H9 (cell line): Measurements from ENCODE around the gene MYO1D. TPM values are rescaled to one million over a fixed set of nuclear protein-coding genes. Genes with fewer than 3 reads are reported as not detected.

ENCODE experiments used
- DNase-seq: peaks from one replicate; pipeline ENCODE4 v3.0.0-alpha.2; 2017
- H2AFZ ChIP-seq: one replicate; pipeline ENCODE4 v1.6.1; 2013; ENCODE audit warnings: mild to moderate bottlenecking, low read length, control low read depth, moderate library complexity
- H2AK5ac ChIP-seq: 2 replicates; pipeline ENCODE4 v1.6.1; 2013; ENCODE audit warnings: low read length, control low read depth, mixed read lengths; ENCODE audit not compliant: insufficient read length
- H2BK120ac ChIP-seq: one replicate; pipeline ENCODE4 v1.6.1; 2013; ENCODE audit warnings: low read depth, mild to moderate bottlenecking, low read length, control low read depth, inconsistent platforms; ENCODE audit not compliant: poor library complexity, severe bottlenecking
- H2BK12ac ChIP-seq: 2 replicates; pipeline ENCODE4 v1.6.1; 2013; ENCODE audit warnings: low read length, control low read depth, mixed read lengths, low read depth; ENCODE audit not compliant: insufficient read length
- H2BK15ac ChIP-seq: 2 replicates; pipeline ENCODE4 v1.6.1; 2013; ENCODE audit warnings: low read depth, low read length, control low read depth
- H2BK20ac ChIP-seq: one replicate; pipeline ENCODE4 v1.6.1; 2013; ENCODE audit warnings: low read depth, mild to moderate bottlenecking, low read length, control low read depth, inconsistent platforms; ENCODE audit not compliant: poor library complexity, severe bottlenecking
- H2BK5ac ChIP-seq: 2 replicates; pipeline ENCODE4 v1.6.1; 2013; ENCODE audit warnings: low read length, control low read depth, mixed read lengths; ENCODE audit not compliant: insufficient read length
- H3K14ac ChIP-seq: 2 replicates; pipeline ENCODE4 v1.6.1; 2013; ENCODE audit warnings: low read length, control low read depth; ENCODE audit not compliant: insufficient read depth
- H3K18ac ChIP-seq: 2 replicates; pipeline ENCODE4 v1.6.1; 2013; ENCODE audit warnings: low read depth, mild to moderate bottlenecking, mixed read lengths, low read length, control low read depth; ENCODE audit not compliant: insufficient read length
- H3K23ac ChIP-seq: 2 replicates; pipeline ENCODE4 v1.6.1; 2013; ENCODE audit warnings: low read length, control low read depth, mixed read lengths, low read depth; ENCODE audit not compliant: insufficient read length
- H3K23me2 ChIP-seq: 2 replicates; pipeline ENCODE4 v1.6.1; 2013; ENCODE audit warnings: low read depth, mild to moderate bottlenecking, mixed read lengths, low read length, control low read depth; ENCODE audit not compliant: insufficient read length, poor library complexity, severe bottlenecking
- H3K27ac ChIP-seq: 2 replicates; pipeline ENCODE4 v1.5.1; 2013; ENCODE audit warnings: low read length, control low read depth, mixed read lengths, low read depth; ENCODE audit not compliant: insufficient read length
- H3K27me3 ChIP-seq: 2 replicates; pipeline ENCODE4 v1.6.1; 2013; ENCODE audit warnings: low read length, control low read depth, inconsistent platforms; ENCODE audit not compliant: insufficient read depth
- H3K4ac ChIP-seq: 2 replicates; pipeline ENCODE4 v1.6.1; 2013; ENCODE audit warnings: low read depth, mild to moderate bottlenecking, control low read depth, inconsistent platforms, low read length, moderate library complexity
- H3K4me1 ChIP-seq: 2 replicates; pipeline ENCODE4 v1.6.1; 2013; ENCODE audit warnings: low read length, control low read depth, inconsistent platforms; ENCODE audit not compliant: insufficient read depth
- H3K4me2 ChIP-seq: 2 replicates; pipeline ENCODE4 v1.6.1; 2013; ENCODE audit warnings: low read length, control low read depth, mixed read lengths; ENCODE audit not compliant: insufficient read length, insufficient read depth
- H3K56ac ChIP-seq: 2 replicates; pipeline ENCODE4 v1.6.1; 2013; ENCODE audit warnings: low read depth, mild to moderate bottlenecking, mixed read lengths, low read length, control low read depth; ENCODE audit not compliant: insufficient read length
- H3K79me1 ChIP-seq: 2 replicates; pipeline ENCODE4 v1.6.1; 2013; ENCODE audit warnings: low read depth, mild to moderate bottlenecking, moderate library complexity, low read length, control low read depth, inconsistent platforms; ENCODE audit not compliant: insufficient read depth, poor library complexity, severe bottlenecking
- H3K79me2 ChIP-seq: 2 replicates; pipeline ENCODE4 v1.6.1; 2013; ENCODE audit warnings: low read length, control low read depth, inconsistent platforms; ENCODE audit not compliant: insufficient read depth
- H3K9ac ChIP-seq: 2 replicates; pipeline ENCODE4 v1.6.1; 2013; ENCODE audit warnings: low read length, control low read depth, mixed read lengths; ENCODE audit not compliant: insufficient read length; ENCODE audit errors: extremely low read depth
- H3K9me3 ChIP-seq: one replicate; pipeline ENCODE4 v1.6.1; 2013; ENCODE audit warnings: low read depth, low read length, inconsistent platforms; ENCODE audit not compliant: control insufficient read depth
- H3T11ph ChIP-seq: one replicate; pipeline ENCODE4 v1.6.1; 2013; ENCODE audit warnings: mild to moderate bottlenecking, low read length, control low read depth, inconsistent platforms
- H4K20me1 ChIP-seq: one replicate; pipeline ENCODE4 v1.6.1; 2013; ENCODE audit not compliant: control insufficient read depth, insufficient read length, insufficient read depth
- H4K5ac ChIP-seq: 2 replicates; pipeline ENCODE4 v1.6.1; 2013; ENCODE audit warnings: low read depth, mild to moderate bottlenecking, mixed read lengths, low read length, control low read depth; ENCODE audit not compliant: insufficient read length
- H4K8ac ChIP-seq: replicated peaks from 2 replicates; pipeline ENCODE4 v1.6.1; 2013; ENCODE audit warnings: low read length, control low read depth, mixed read lengths, low read depth; ENCODE audit not compliant: insufficient read length
- H4K91ac ChIP-seq: 2 replicates; pipeline ENCODE4 v1.6.1; 2013; ENCODE audit warnings: low read depth, mild to moderate bottlenecking, moderate library complexity, mixed read lengths, low read length, control low read depth; ENCODE audit not compliant: insufficient read length
- H3K27ac Mint-ChIP-seq, 3 experiments: 2 replicates in 2 of 3; 3 replicates in 1 of 3; pipeline ENCODE4 v1.8.0; 2020 to 2021; ENCODE audit warnings: mixed read lengths in 3 of 3, mild to moderate bottlenecking in 1 of 3, moderate library complexity in 1 of 3
- H3K27me3 Mint-ChIP-seq: 2 replicates; pipeline ENCODE4 v1.8.0; 2021; ENCODE audit warnings: low read depth, mild to moderate bottlenecking, moderate library complexity, mixed read lengths
- H3K36me3 Mint-ChIP-seq, 3 experiments: 2 replicates in 2 of 3; 3 replicates in 1 of 3; pipeline ENCODE4 v1.8.0; 2020 to 2021; ENCODE audit warnings: low read depth in 3 of 3, mixed read lengths in 3 of 3; ENCODE audit not compliant: insufficient read depth in 1 of 3
- H3K4me1 Mint-ChIP-seq, 2 experiments: 2 replicates each; pipeline ENCODE4 v1.8.0; 2020; ENCODE audit warnings: mixed read lengths in 2 of 2
- H3K4me3 Mint-ChIP-seq, 2 experiments: 2 replicates in 1 of 2; 3 replicates in 1 of 2; pipeline ENCODE4 v1.8.0; 2020 to 2021; ENCODE audit warnings: mild to moderate bottlenecking in 2 of 2, mixed read lengths in 2 of 2, moderate library complexity in 1 of 2
- H3K9me3 Mint-ChIP-seq, 2 experiments: 2 replicates in 1 of 2; 3 replicates in 1 of 2; pipeline ENCODE4 v1.8.0; 2020; ENCODE audit warnings: mild to moderate bottlenecking in 2 of 2, mixed read lengths in 2 of 2, moderate library complexity in 1 of 2
- total RNA-seq: library from RNA; stranded (reverse); gene quantifications from 2 replicates; pipeline ENCODE4 v1.2.1, GENCODE V29; 2021
- TF ChIP-seq, protein P1 (sequence below): fragments of 200-600 bp; sonication (generic); conservative IDR thresholded peaks from 3 replicates; pipeline ENCODE4 v1.8.0; 2021; ENCODE audit warnings: antibody characterized with exemption, mild to moderate bottlenecking

The MYO1D gene
- total RNA-seq, 1 experiment from 2014 or later = 19.0 TPM

DNA sequence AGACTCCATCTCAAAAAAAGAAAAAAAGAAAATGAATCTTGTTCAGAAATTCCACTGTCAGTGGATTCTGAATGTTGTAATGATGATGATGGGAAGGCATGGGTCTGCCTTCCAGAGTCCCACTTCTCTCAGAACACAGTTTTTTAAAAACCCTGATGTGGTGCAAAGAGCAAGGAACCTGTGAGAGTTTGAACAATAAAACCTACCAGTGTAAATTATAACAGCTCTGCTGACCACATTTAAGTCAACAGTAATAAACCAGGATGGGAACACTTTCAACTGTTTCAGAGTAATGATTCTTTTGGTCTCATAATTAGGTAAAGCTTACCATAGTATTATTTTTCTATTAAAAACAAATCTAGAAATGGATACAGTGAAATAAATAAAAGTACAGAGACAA lies 99.0 kb downstream of the MYO1D start:
- no peak for DNase-seq
- H3K9me3 ChIP-seq = no peaks in the 10 kb centered on the region
- H3K4me1 Mint-ChIP-seq = peaks cover 14% of the 10 kb centered on the region in 2 experiments
- no peak overlapping the region for H3K4ac ChIP-seq
- no peak overlapping the region for H2AK5ac ChIP-seq
- H4K20me1 ChIP-seq = no peaks in the 10 kb centered on the region
- no peak overlapping the region for H3T11ph ChIP-seq
- H2BK20ac ChIP-seq = no peak overlapping the region
- H3K4me2 ChIP-seq = no peak overlapping the region
- H4K5ac ChIP-seq = no peak overlapping the region
- no peak overlapping the region for H4K91ac ChIP-seq
- H3K27me3 Mint-ChIP-seq = no peaks in the 10 kb centered on the region
- H4K8ac ChIP-seq = no peak overlapping the region
- H3K23ac ChIP-seq = no peak overlapping the region
- no peak overlapping the region for H3K27ac Mint-ChIP-seq
- H3K79me1 ChIP-seq = no peaks in the 10 kb centered on the region
- H2BK120ac ChIP-seq = no peak overlapping the region
- no peaks in the 10 kb centered on the region for H3K27me3 ChIP-seq
- no peak overlapping the region for H2BK12ac ChIP-seq
- H3K79me2 ChIP-seq = no peaks in the 10 kb centered on the region
- H2BK15ac ChIP-seq = no peak overlapping the region
- no peak overlapping the region for H2AFZ ChIP-seq
- peaks cover 2% of the 10 kb centered on the region; the same call in 1 of the 2 replicates for H3K4me1 ChIP-seq
- H3K27ac ChIP-seq = no peak overlapping the region
- H2BK5ac ChIP-seq = no peak overlapping the region
- no peaks in the 10 kb centered on the region for H3K9me3 Mint-ChIP-seq
- H3K36me3 Mint-ChIP-seq = peaks cover 4% of the 10 kb centered on the region in 3 experiments; a peak in 4 of 7 replicates
- no peak overlapping the region for H3K56ac ChIP-seq
- H3K4me3 Mint-ChIP-seq = no peak overlapping the region
- TF ChIP-seq, protein P1, sequence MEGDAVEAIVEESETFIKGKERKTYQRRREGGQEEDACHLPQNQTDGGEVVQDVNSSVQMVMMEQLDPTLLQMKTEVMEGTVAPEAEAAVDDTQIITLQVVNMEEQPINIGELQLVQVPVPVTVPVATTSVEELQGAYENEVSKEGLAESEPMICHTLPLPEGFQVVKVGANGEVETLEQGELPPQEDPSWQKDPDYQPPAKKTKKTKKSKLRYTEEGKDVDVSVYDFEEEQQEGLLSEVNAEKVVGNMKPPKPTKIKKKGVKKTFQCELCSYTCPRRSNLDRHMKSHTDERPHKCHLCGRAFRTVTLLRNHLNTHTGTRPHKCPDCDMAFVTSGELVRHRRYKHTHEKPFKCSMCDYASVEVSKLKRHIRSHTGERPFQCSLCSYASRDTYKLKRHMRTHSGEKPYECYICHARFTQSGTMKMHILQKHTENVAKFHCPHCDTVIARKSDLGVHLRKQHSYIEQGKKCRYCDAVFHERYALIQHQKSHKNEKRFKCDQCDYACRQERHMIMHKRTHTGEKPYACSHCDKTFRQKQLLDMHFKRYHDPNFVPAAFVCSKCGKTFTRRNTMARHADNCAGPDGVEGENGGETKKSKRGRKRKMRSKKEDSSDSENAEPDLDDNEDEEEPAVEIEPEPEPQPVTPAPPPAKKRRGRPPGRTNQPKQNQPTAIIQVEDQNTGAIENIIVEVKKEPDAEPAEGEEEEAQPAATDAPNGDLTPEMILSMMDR = no peak
- H3K9ac ChIP-seq = no peak overlapping the region
- H3K14ac ChIP-seq = no peak overlapping the region
- no peaks in the 10 kb centered on the region for H3K23me2 ChIP-seq
- H3K18ac ChIP-seq = no peak overlapping the region
